Neuronal stem cell (in vitro differentiated cells): ENCODE results near the gene TBC1D22A.

Source experiments
- DNase-seq: peaks from one replicate; pipeline ENCODE4 v3.0.0-alpha.2; 2013; ENCODE audit warnings: low spot score
- H2AFZ ChIP-seq: one replicate; pipeline ENCODE4 v1.6.1; 2013; ENCODE audit warnings: mild to moderate bottlenecking, low read length, inconsistent platforms
- H2AK5ac ChIP-seq: 2 replicates; pipeline ENCODE4 v1.6.1; 2013; ENCODE audit warnings: low read depth, mild to moderate bottlenecking, inconsistent platforms, low read length, moderate library complexity, mixed read lengths
- H2BK120ac ChIP-seq: 2 replicates; pipeline ENCODE4 v1.6.1; 2013; ENCODE audit warnings: low read depth, mild to moderate bottlenecking, inconsistent platforms, low read length, moderate library complexity, mixed read lengths
- H2BK12ac ChIP-seq: one replicate; pipeline ENCODE4 v1.6.1; 2013; ENCODE audit warnings: low read length, inconsistent platforms
- H2BK15ac ChIP-seq: 2 replicates; pipeline ENCODE4 v1.6.1; 2013; ENCODE audit warnings: mild to moderate bottlenecking, low read length, inconsistent platforms, mixed read lengths
- H2BK5ac ChIP-seq: one replicate; pipeline ENCODE4 v1.6.1; 2013; ENCODE audit warnings: inconsistent platforms, mild to moderate bottlenecking, low read length, moderate library complexity
- H3K14ac ChIP-seq: one replicate; pipeline ENCODE4 v1.6.1; 2013; ENCODE audit warnings: low read length, inconsistent platforms
- H3K18ac ChIP-seq: 2 replicates; pipeline ENCODE4 v1.6.1; 2013; ENCODE audit warnings: low read length, inconsistent platforms
- H3K23ac ChIP-seq: 2 replicates; pipeline ENCODE4 v1.6.1; 2013; ENCODE audit warnings: low read depth, mild to moderate bottlenecking, mixed read lengths, low read length, inconsistent platforms; ENCODE audit not compliant: poor library complexity
- H3K27ac ChIP-seq: replicated peaks from 3 replicates; pipeline ENCODE4 v1.5.1; 2013; ENCODE audit warnings: low read length, inconsistent platforms
- H3K27me3 ChIP-seq, 3 experiments: 2 replicates each; pipeline ENCODE4 v1.6.1; 2013; ENCODE audit warnings: low read length in 3 of 3, mild to moderate bottlenecking in 2 of 3, inconsistent platforms in 1 of 3, low read depth in 1 of 3, mixed read lengths in 1 of 3, moderate library complexity in 1 of 3; ENCODE audit not compliant: control insufficient read depth in 3 of 3, insufficient read depth in 3 of 3
- H3K36me3 ChIP-seq, 2 donors: replicated peaks in 1 of 2; 2 replicates each; pipeline ENCODE4 v1.6.1; 2013; ENCODE audit warnings: low read length in 2 of 2; ENCODE audit not compliant: control insufficient read depth in 2 of 2, insufficient read depth in 2 of 2
- H3K4ac ChIP-seq: 2 replicates; pipeline ENCODE4 v1.6.1; 2013; ENCODE audit warnings: inconsistent platforms, mild to moderate bottlenecking, low read length, moderate library complexity
- H3K4me1 ChIP-seq, 2 donors: 1 replicate in 1 of 2; 2 replicates in 1 of 2; pipeline ENCODE4 v1.6.1; 2013; ENCODE audit warnings: low read length in 2 of 2, low read depth in 1 of 2; ENCODE audit not compliant: control insufficient read depth in 2 of 2, insufficient read depth in 1 of 2
- H3K4me2 ChIP-seq: one replicate; pipeline ENCODE4 v1.6.1; 2013; ENCODE audit warnings: mild to moderate bottlenecking, low read length, inconsistent platforms; ENCODE audit not compliant: insufficient read depth, poor library complexity, severe bottlenecking
- H3K4me3 ChIP-seq, 2 donors: 2 replicates each; pipeline ENCODE4 v1.5.1; 2013; ENCODE audit warnings: low read length in 2 of 2, mild to moderate bottlenecking in 2 of 2, inconsistent platforms in 1 of 2, moderate library complexity in 1 of 2
- H3K79me1 ChIP-seq: one replicate; pipeline ENCODE4 v1.6.1; 2013; ENCODE audit warnings: low read depth, mild to moderate bottlenecking, inconsistent platforms, low read length, moderate library complexity
- H3K9ac ChIP-seq: one replicate; pipeline ENCODE4 v1.6.1; 2013; ENCODE audit warnings: mild to moderate bottlenecking, low read depth, low read length, inconsistent platforms; ENCODE audit not compliant: poor library complexity
- H3K9me3 ChIP-seq, 2 donors: replicated peaks in 1 of 2; 2 replicates each; pipeline versions ENCODE3 to v1.6.1; 2013; ENCODE audit warnings: low read length in 2 of 2, mild to moderate bottlenecking in 2 of 2, inconsistent platforms in 1 of 2, low read depth in 1 of 2, mixed read lengths in 1 of 2, moderate library complexity in 1 of 2; ENCODE audit not compliant: control insufficient read depth in 2 of 2, insufficient read depth in 1 of 2
- H4K8ac ChIP-seq: one replicate; pipeline ENCODE4 v1.6.1; 2013; ENCODE audit warnings: low read depth, mild to moderate bottlenecking, inconsistent platforms, low read length, moderate library complexity
- H4K91ac ChIP-seq: one replicate; pipeline ENCODE4 v1.6.1; 2013; ENCODE audit warnings: low read length, low read depth, mild to moderate bottlenecking, inconsistent platforms; ENCODE audit not compliant: poor library complexity
- WGBS, 2 donors: extraction: QIAGEN DNeasy Blood & Tissue Kit; methylation state at CpG; one replicate each; pipeline ENCODE4 v1.1.7; 2013; ENCODE audit warnings: missing lambda C conversion rate in 2 of 2, mixed read lengths in 1 of 2; ENCODE audit not compliant: insufficient read length in 2 of 2, insufficient replicate concordance in 1 of 2; ENCODE audit errors: extremely low coverage in 2 of 2; 5-methylcytosine and 5-hydroxymethylcytosine counted together

Gene TBC1D22A

DNA sequence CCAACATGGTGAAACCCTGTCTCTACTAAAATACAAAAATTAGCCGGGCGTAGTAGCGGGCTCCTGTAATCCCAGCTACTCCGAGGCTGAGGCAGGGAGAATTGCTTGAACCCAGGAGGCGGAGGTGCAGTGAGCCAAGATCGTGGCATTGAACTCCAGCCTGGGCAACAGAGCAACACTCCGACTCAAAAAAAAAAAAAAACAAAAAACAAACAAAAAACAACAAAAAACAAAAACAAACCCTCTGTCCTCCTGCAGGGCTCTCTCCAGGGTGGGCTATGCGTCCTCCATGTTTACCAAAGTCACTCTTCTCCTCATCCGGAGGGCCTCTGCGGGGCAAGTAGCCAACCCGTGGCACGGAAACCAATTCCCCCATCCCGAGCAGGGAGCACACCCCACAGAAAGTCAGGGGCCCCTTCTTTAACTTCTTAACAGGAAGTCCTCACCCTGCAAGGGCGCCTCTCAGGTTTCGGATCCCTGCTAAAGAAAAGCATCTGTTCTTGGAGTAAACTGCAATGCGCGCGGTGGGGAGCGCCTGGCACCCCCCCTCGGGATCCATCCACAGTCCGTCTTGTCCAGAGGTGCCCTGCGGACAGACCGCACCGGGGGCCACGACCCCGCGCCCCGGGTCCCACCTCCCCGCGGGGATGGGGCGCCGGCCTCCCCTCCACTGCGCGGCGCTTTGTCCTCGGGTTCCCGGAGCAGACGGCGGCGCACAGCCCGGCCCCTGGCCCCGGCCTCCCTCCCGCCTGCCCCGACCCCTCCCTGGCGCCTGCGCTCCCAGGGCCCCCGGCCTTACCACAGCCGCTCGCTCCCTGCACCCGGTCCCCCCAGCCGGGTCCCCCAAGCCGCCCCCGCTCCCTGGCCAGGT is 25.1 kb upstream of the TBC1D22A start:
- peaks cover 8 to 28% of the 10 kb centered on the region in 2 donors for H3K36me3 ChIP-seq
- peak overlapping the region; percentile 72 to 98 for H3K4me3 ChIP-seq
- peaks cover 23% of the 10 kb centered on the region in 2 donors for H3K4me1 ChIP-seq
- no peaks in the 10 kb centered on the region for H3K9me3 ChIP-seq
- peak overlapping the region; percentile 23 for H2BK15ac ChIP-seq
- H3K4me2 ChIP-seq = peak overlapping the region; percentile 94
- peak overlapping the region; percentile 88 for H3K9ac ChIP-seq
- H2BK12ac ChIP-seq = no peak overlapping the region
- H3K79me1 ChIP-seq = peaks cover 12% of the 10 kb centered on the region
- H2AFZ ChIP-seq = peak overlapping the region; percentile 93
- H3K14ac ChIP-seq = no peak overlapping the region
- H2AK5ac ChIP-seq = peak overlapping the region; percentile 78
- H2BK5ac ChIP-seq = peak overlapping the region; percentile 85
- H4K8ac ChIP-seq = no peak overlapping the region
- H3K27me3 ChIP-seq = peaks cover 0 to 2% (median 0%) of the 10 kb centered on the region in 3 experiments
- no peak overlapping the region for H3K4ac ChIP-seq
- peak overlapping the region; percentile 96 for H3K18ac ChIP-seq
- peak overlapping the region; percentile 56 for H3K27ac ChIP-seq
- no CpG with 5 or more reads among the region's 53 CpGs for WGBS, 2 donors
- H3K23ac ChIP-seq = peak overlapping the region; percentile 78
- no peak overlapping the region for H2BK120ac ChIP-seq
- H4K91ac ChIP-seq = no peak overlapping the region
- DNase-seq = no peak

DNA sequence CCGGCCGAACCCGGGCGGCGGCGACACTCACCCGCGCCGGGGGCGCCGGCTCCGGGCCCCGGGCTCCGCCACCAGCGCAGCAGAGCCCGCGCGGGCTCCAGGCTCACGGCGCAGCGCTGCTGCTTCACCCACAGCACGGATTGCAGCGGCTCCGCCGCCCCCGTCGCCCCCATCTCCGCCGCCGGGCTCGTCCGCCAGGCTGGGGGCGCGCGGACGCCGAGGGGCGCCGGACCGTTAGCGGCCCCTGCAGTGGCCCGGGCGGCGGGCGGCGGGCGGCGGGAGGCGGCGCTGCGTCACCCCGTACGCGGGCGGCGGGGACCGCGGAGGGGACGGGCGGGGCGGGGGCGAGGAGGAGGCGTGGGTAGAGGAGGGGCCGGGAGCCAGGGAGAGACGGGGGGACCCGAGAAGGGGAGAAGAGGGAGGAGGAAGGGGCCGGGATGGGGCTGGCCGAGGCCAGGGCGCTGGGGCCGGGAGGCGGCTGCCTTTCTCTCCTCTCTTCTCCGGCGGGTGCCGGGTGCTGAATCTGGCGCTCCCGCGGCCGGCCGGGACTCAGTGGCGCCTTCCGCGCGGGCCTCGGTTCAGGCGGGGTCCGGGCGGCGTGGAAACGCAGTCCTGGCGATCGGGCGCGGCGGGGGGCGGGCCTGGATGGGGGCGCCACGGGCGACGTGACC is 24.3 kb upstream of the TBC1D22A start, which contains the start of gene CERK:
Gene CERK, minus strand, starts transcription at position 277 of the 671 bp plus-strand sequence. Its CDS starts 104 bp downstream, at position 173.
- Histone ChIP-seq H3K4ac (peak within 1 kb of the TSS; percentile 78), H3K4me2 (peak within 1 kb of the TSS; percentile 94), H4K8ac (peak within 1 kb of the TSS; percentile 48), H3K23ac (peak within 1 kb of the TSS; percentile 89), H3K4me3 (peak within 1 kb of the TSS; percentile 72 to 98), H2BK15ac (peak within 1 kb of the TSS; percentile 99), H4K91ac (peak within 1 kb of the TSS; percentile 81), H3K27ac (peak within 1 kb of the TSS; percentile 56), H3K27me3 (peaks cover 0 to 2% (median 0%) of the 10 kb centered on the region in 3 experiments), H2BK12ac (peak within 1 kb of the TSS; percentile 63), H2BK5ac (peak within 1 kb of the TSS; percentile 85), H3K9ac (peak within 1 kb of the TSS; percentile 96), H2BK120ac (peak within 1 kb of the TSS; percentile 56), H3K36me3 (peaks cover 8 to 23% of the 10 kb centered on the region in 2 donors), H3K18ac (peak within 1 kb of the TSS; percentile 99), H3K14ac (peak within 1 kb of the TSS; percentile 77), H3K79me1 (peaks cover 12% of the 10 kb centered on the region), H3K4me1 (peaks cover 21 to 23% of the 10 kb centered on the region in 2 donors), H3K9me3 (no peaks in the 10 kb centered on the region), H2AFZ (peak within 1 kb of the TSS; percentile 100), H2AK5ac (peak within 1 kb of the TSS; percentile 92)
- WGBS, 2 donors = no CpG with 5 or more reads among the region's 99 CpGs
- DNase-seq = peak; percentile 56

DNA sequence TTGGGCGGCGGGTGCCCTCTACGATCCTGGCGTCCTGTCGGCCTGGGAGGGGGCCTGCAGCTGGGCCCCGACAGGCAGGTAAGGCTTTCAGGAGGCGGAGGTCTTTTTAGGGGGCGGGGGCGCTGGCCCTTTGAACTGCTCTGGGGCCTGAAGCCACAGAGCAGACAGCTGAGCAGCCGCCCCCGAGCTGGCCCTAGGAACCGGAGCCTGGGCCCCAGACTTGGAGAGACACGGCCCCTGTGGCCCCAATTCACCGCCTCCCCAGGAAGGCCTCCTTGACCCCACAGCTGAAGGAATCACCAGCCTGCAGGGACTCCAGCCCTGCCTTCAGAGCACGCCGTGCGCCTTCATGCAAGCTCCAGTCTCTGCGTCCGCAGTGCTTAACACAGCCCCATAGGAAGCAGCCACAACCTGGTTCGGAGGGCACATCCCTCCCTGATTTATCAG is 23.8 kb upstream of the TBC1D22A start:
- Histone ChIP-seq H3K36me3 (peaks cover 8 to 23% of the 10 kb centered on the region in 2 donors), H3K4me3 (peak overlapping the region; percentile 72 to 82), H2BK12ac (peak overlapping the region; percentile 63), H3K27ac (no peak overlapping the region), H3K9me3 (no peaks in the 10 kb centered on the region), H3K4ac (peak overlapping the region; percentile 78), H3K27me3 (peaks cover 0 to 2% (median 0%) of the 10 kb centered on the region in 3 experiments), H2BK5ac (peak overlapping the region; percentile 68), H3K4me1 (peaks cover 21 to 23% of the 10 kb centered on the region in 2 donors), H2AFZ (peak overlapping the region; percentile 100), H3K14ac (peak overlapping the region; percentile 77), H2BK15ac (peak overlapping the region; percentile 99), H3K18ac (peak overlapping the region; percentile 99), H4K8ac (peak overlapping the region; percentile 48), H2BK120ac (peak overlapping the region; percentile 56), H3K4me2 (peak overlapping the region; percentile 92), H2AK5ac (peak overlapping the region; percentile 92), H3K9ac (peak overlapping the region; percentile 96), H3K79me1 (peaks cover 12% of the 10 kb centered on the region), H3K23ac (peak overlapping the region; percentile 89), H4K91ac (peak overlapping the region; percentile 81)
- no CpG with 5 or more reads among the region's 20 CpGs for WGBS, 2 donors
- DNase-seq = no peak
